Tibial artery (tissue), 4 donors: Measurements from ENCODE around the gene ZGPAT.
"Not testable (repeated sequence)": the region's sequence is repeated elsewhere in the genome, so short reads cannot be mapped to it uniquely, and the experiment has no call there.

Source experiments
- DNase-seq, 2 donors: peaks; one replicate each; pipeline ENCODE4 v3.0.0-alpha.2; 2019
- H3K27ac ChIP-seq, 2 donors: fragments of 200-600 bp; sonication (generic) in 1 of 2; 1 replicate in 1 of 2; 2 replicates in 1 of 2; pipeline ENCODE4 v1.5.1; 2018 to 2019; ENCODE audit warnings: mild to moderate bottlenecking in 1 of 2
- H3K27me3 ChIP-seq, 2 donors: fragments of 200-600 bp; sonication (generic) in 1 of 2; one replicate each; pipeline versions ENCODE4 v1.5.1 to v1.6.0; 2016 to 2019
- H3K36me3 ChIP-seq, 3 donors: fragments of 200-600 bp; sonication (generic) in 2 of 3; one replicate each; pipeline ENCODE4 v1.5.1; 2016 to 2019; ENCODE audit warnings: mild to moderate bottlenecking in 2 of 3
- H3K4me1 ChIP-seq, 4 donors: fragments of 200-600 bp; sonication (generic) in 2 of 4; 1 replicate in 3 of 4; 2 replicates in 1 of 4; pipeline ENCODE4 v1.5.1; 2016 to 2019
- H3K4me3 ChIP-seq, 2 donors: fragments of 200-600 bp; sonication (generic) in 1 of 2; 1 replicate in 1 of 2; 2 replicates in 1 of 2; pipeline ENCODE4 v1.5.1; 2018 to 2019; ENCODE audit warnings: mild to moderate bottlenecking in 2 of 2
- H3K9me3 ChIP-seq, 3 donors: fragments of 200-600 bp; sonication (generic) in 1 of 3; one replicate each; pipeline ENCODE4 v1.5.1; 2016 to 2019
- intact Hi-C: fragments of 100-400 bp; cut with DNase I; formaldehyde crosslinking; loops from one replicate; pipeline ENCODE4 v1.15.0; 2023; ENCODE audit warnings: low total_unique reads
- TF ChIP-seq, protein P1 (sequence below), 2 experiments: fragments of 200-600 bp in 1 of 2; fragments of 450-650 bp in 1 of 2; IDR thresholded peaks; one replicate each; pipeline ENCODE4 v1.5.1; 2017 to 2019; ENCODE audit warnings: antibody characterized with exemption in 2 of 2, mild to moderate bottlenecking in 1 of 2, moderate library complexity in 1 of 2

The ZGPAT gene

DNA sequence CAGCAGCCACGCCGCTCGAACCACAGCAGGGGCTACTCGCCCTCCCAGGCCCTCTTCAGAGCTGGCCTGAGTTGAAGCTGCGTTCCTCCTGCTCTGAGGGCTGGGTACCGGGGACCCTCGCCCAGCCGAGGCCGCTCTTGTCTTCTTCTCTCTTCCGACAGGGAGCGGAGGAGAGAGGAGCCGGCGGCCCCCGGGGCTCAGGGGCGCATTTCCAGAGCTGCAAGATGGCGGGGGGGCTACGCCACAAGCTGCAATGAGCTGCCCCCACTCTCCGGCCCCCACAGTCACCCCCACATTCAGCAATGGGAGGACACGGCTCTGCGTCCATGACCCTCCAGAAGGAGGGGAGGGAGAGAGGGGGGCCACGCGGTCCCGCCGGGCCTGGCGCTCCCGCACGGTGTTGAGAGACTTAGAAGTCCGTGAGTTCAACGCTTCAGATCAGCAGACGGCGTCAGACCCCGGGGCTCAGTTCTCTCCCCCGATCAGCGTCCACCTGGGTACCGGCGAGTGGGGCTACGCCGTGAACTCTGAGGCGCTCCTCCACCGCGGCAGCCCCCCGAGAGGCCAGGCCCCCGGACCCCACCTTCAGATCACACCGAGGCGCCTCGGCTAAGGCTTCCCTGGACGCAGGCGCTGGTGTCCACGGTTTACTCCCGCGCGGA is 63.3 kb downstream of the ZGPAT start:
- Histone ChIP-seq H3K9me3 (no peaks in the 10 kb centered on the region), H3K27me3 (peaks cover 0 to 18% of the 10 kb centered on the region in 2 donors), H3K36me3 (peaks cover 0 to 30% (median 12%) of the 10 kb centered on the region in 3 donors), H3K27ac (no peak overlapping the region), H3K4me3 (no peak overlapping the region), H3K4me1 (peaks cover 0 to 6% (median 2%) of the 10 kb centered on the region in 4 donors)
- no peak for DNase-seq
- intact Hi-C loops: no loop called here
- TF ChIP-seq, protein P1, sequence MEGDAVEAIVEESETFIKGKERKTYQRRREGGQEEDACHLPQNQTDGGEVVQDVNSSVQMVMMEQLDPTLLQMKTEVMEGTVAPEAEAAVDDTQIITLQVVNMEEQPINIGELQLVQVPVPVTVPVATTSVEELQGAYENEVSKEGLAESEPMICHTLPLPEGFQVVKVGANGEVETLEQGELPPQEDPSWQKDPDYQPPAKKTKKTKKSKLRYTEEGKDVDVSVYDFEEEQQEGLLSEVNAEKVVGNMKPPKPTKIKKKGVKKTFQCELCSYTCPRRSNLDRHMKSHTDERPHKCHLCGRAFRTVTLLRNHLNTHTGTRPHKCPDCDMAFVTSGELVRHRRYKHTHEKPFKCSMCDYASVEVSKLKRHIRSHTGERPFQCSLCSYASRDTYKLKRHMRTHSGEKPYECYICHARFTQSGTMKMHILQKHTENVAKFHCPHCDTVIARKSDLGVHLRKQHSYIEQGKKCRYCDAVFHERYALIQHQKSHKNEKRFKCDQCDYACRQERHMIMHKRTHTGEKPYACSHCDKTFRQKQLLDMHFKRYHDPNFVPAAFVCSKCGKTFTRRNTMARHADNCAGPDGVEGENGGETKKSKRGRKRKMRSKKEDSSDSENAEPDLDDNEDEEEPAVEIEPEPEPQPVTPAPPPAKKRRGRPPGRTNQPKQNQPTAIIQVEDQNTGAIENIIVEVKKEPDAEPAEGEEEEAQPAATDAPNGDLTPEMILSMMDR (IDR thresholded peaks at IDR 0.05): no peak

DNA sequence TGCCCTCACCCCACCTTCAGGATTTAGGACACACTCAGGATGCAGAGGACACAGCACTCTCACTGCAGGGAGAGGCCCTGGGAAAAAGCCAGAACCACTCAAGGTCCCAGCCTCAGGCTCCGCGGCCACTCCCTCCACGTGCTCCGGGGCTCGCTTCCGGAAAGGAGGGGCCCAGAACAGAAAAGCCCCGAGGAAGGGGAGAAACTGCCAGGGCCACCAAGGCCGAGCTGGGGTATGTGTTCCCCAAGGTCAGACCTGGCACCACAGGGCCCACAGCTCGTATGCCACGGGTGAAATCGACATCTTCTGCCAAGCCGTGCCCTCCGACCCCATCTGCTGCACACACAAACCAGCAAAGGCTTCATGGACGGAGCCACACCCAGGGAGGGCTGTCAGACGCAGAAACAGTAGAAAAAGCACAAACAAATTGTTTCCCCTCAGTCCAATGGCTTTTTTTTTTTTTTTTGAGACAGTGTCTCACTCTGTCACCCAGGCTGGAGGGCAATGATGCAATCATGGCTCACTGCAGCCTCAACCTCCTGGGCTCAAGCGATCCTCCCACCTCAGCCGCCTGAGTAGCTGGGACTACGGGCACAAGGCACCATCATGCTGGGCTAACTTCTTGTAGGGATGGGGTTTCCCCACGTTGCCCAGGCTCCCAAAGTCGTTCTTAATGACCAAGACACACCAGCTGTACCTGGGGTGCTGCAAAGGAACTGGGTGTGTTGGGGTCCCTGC is 65.1 kb downstream of the ZGPAT start:
- intact Hi-C loops: no loop called here

DNA sequence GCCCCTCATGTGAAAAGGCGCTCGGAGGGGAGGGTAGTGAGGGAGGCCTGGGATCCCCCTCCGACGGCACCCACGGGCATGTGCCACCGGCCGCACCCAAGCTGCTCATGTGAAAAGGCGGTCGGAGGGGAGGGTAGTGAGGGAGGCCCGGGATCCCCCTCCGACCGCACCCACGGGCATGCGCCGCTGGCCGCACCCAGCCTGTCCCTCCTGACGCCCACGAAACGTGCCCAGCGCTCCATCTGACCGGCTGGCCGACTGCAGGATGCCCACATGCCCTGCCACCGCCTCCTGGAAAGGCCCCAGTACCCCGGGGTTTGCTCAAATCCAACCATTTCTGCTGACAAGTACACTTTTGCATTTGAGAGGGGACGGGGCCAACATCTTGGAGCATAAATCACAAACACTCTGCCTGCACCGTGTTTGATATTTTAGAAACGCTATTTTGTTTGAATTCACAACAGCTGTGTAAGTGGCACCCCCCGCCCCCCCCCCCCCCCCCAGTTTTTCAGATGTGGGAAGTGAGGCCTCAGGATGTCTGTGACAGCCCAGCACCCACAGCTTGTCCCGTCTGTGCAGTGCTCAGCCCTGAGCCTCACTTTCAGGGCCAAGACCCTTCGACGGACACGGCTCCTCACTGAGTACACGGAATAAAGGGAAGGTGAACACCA is 65.9 kb downstream of the ZGPAT start:
- DNase-seq: no peak
- intact Hi-C loops: no loop called here

More for the DNA sequence above, 65.1 kb downstream of the ZGPAT start:
- no peak overlapping the region for H3K4me3 ChIP-seq
- H3K27me3 ChIP-seq: peaks cover 0 to 18% of the 10 kb centered on the region in 2 donors
- TF ChIP-seq, protein P1 (IDR thresholded peaks at IDR 0.05): no peak
- H3K9me3 ChIP-seq: no peaks in the 10 kb centered on the region
- no peak overlapping the region for H3K27ac ChIP-seq
- H3K36me3 ChIP-seq: peaks cover 0 to 17% (median 0%) of the 10 kb centered on the region in 3 donors
- H3K4me1 ChIP-seq: peaks cover 0 to 6% (median 2%) of the 10 kb centered on the region in 4 donors
- no peak for DNase-seq

DNA sequence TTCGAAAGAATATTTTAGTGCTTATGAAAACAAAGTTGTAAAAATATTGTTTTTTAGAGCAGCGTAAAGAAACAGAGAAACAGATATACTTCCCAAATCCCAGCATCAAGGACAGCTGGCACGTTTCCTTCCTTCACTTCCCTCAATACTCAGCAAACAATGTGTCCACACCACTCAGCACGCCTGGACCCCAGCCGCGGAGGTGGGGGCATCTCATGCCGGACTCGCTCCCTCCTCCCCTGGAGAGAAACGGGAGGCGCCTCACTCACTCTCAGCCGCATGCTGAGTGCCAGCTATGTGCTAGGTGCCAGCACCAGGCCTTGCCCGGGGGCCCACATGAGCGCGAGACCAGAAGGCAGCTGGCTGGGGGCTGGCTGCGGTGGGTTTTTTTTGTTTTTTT is 66.5 kb downstream of the ZGPAT start:
- Histone ChIP-seq H3K4me1 (peaks cover 0 to 6% (median 2%) of the 10 kb centered on the region in 4 donors), H3K9me3 (no peaks in the 10 kb centered on the region), H3K27ac (no peak overlapping the region), H3K36me3 (peaks cover 0 to 12% (median 0%) of the 10 kb centered on the region in 3 donors), H3K27me3 (peaks cover 0 to 18% of the 10 kb centered on the region in 2 donors), H3K4me3 (no peak overlapping the region)
- intact Hi-C loops: no loop called here
- TF ChIP-seq, protein P1 (IDR thresholded peaks at IDR 0.05): no peak
- DNase-seq: no peak

More for the DNA sequence above, 65.9 kb downstream of the ZGPAT start:
- H3K4me3 ChIP-seq: no peak overlapping the region
- H3K4me1 ChIP-seq: peaks cover 0 to 6% (median 2%) of the 10 kb centered on the region in 4 donors
- no peaks in the 10 kb centered on the region for H3K9me3 ChIP-seq
- TF ChIP-seq, protein P1 (IDR thresholded peaks at IDR 0.05): no peak
- H3K36me3 ChIP-seq: peaks cover 0 to 17% (median 0%) of the 10 kb centered on the region in 3 donors
- peaks cover 0 to 18% of the 10 kb centered on the region in 2 donors for H3K27me3 ChIP-seq
- no peak overlapping the region for H3K27ac ChIP-seq

DNA sequence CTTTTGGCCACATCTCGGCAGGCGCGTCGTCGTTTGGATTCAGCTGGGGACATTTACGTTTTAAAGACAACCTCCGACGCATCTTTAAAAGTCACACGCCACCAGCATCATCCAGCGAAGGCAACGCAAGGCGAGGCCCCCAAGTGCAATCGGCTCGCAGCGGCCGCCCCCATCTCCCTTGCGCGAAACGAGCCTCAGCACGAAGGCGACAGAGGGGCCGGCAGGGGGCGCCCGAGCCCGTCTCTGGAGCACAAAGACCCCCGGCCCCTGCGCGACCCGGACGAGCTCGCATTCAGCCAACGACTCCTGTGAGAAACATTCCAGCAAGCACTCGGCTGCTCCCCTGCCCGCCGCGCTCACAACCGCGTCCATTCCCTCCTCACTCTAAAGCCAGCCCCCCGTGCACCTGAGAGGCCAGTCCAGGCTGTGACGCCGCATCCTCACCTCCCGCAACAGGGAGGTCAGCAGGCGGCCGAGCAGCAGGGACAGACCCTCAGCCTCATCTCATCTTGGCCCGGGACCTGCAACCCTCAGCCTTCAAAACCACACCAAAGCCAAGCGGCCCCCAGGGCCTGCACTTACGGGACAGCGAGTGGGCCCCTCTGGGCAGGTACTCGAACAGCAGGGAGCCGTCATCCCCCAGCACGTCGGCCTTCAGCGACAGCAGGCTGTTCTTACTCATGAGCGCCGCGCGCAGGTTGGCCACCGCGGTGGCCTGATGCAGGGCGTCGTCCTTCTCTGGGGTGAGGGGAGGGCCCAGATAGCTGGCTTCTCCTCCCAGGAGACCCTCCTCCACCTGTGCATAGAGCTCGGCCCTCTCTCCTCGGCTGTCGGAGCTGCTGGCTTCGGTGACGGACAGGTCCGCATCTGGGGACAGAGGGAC is 67.5 kb downstream of the ZGPAT start:
- peaks cover 0 to 6% (median 2%) of the 10 kb centered on the region in 4 donors for H3K4me1 ChIP-seq
- DNase-seq: no peak
- H3K27me3 ChIP-seq: peaks cover 0 to 18% of the 10 kb centered on the region in 2 donors
- intact Hi-C loops: no loop called here
- H3K27ac ChIP-seq: no peak overlapping the region
- TF ChIP-seq, protein P1 (IDR thresholded peaks at IDR 0.05): peak; percentile 40 to 61
- no peaks in the 10 kb centered on the region for H3K9me3 ChIP-seq
- peak overlapping the region in 1 of 2 donors; percentile 15 for H3K4me3 ChIP-seq
- H3K36me3 ChIP-seq: peaks cover 0 to 10% (median 0%) of the 10 kb centered on the region in 3 donors

DNA sequence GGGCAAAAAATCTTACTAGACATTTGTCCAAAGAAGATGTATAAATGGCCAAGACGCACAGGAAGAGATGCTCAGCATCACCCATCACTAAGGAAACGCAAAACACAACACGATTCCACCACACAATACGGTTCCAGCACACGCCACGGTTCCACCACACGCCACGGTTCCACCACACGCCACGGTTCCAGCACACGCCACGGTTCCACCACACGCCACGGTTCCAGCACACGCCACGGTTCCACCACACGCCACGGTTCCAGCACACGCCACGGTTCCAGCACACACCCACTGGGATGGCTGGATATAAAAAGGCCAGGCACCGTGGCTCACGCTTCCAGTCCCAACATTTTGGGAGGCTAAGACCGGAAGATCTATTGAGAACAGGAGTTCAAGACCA is 69.0 kb downstream of the ZGPAT start:
- H3K36me3 ChIP-seq, intact Hi-C loops, H3K4me1 ChIP-seq, H3K9me3 ChIP-seq, H3K27ac ChIP-seq, DNase-seq, H3K4me3 ChIP-seq: not testable (repeated sequence)
- H3K27me3 ChIP-seq: peaks cover 0 to 18% of the 10 kb centered on the region in 2 donors
